OCI-LY3 (cell line): ENCODE measurements around the gene VAC14.

ENCODE experiments used
- H2AFZ ChIP-seq: fragments of 200-600, 300-600 bp; shearing (Covaris generic); 2 replicates; pipeline ENCODE4 v1.6.0; 2014; ENCODE audit warnings: antibody characterized with exemption, low read depth, low read length
- H3K27ac ChIP-seq: fragments of 200-600, 300-600 bp; sonication (generic); 2 replicates; pipeline ENCODE4 v1.5.1; 2014; ENCODE audit warnings: mild to moderate bottlenecking, low read length, moderate library complexity, mixed read lengths
- H3K27me3 ChIP-seq: fragments of 200-600, 300-600 bp; sonication (generic); 2 replicates; pipeline ENCODE4 v1.6.1; 2014; ENCODE audit warnings: low read depth, low read length, mixed read lengths
- H3K36me3 ChIP-seq: fragments of 200-600, 300-600 bp; sonication (generic); replicated peaks from 2 replicates; pipeline ENCODE3; 2014; ENCODE audit warnings: low read depth, low read length, mixed read lengths
- H3K4me1 ChIP-seq: fragments of 300-600, 200-600 bp; sonication (generic); 2 replicates; pipeline ENCODE4 v1.6.1; 2014; ENCODE audit warnings: low read length, mixed read lengths
- H3K4me2 ChIP-seq: fragments of 200-600, 300-600 bp; sonication (generic); 2 replicates; pipeline ENCODE4 v1.6.1; 2014; ENCODE audit warnings: low read length, mixed read lengths
- H3K4me3 ChIP-seq: fragments of 300-600, 200-600 bp; sonication (generic); 2 replicates; pipeline ENCODE4 v1.5.1; 2014; ENCODE audit warnings: antibody characterized with exemption, mild to moderate bottlenecking, low read length, moderate library complexity
- H3K79me2 ChIP-seq: fragments of 300-600, 200-600 bp; shearing (Covaris generic); 2 replicates; pipeline ENCODE4 v1.6.1; 2014; ENCODE audit warnings: mild to moderate bottlenecking, low read length, mixed read lengths
- H3K9ac ChIP-seq: fragments of 300-600, 200-600 bp; shearing (Covaris generic); 2 replicates; pipeline ENCODE4 v1.6.0; 2014; ENCODE audit warnings: mild to moderate bottlenecking, low read length, moderate library complexity
- H3K9me3 ChIP-seq: fragments of 200-600, 300-600 bp; shearing (Covaris generic); 2 replicates; pipeline ENCODE4 v1.6.1; 2014; ENCODE audit warnings: low read length, mixed read lengths; ENCODE audit not compliant: insufficient read depth
- H4K20me1 ChIP-seq: fragments of 200-600, 300-600 bp; sonication (generic); 2 replicates; pipeline ENCODE4 v1.6.1; 2016; ENCODE audit warnings: low read length, mixed read lengths; ENCODE audit not compliant: insufficient read depth
- EZH2phosphoT487 ChIP-seq: fragments of 200-600 bp; shearing (Covaris generic); IDR thresholded peaks from 2 replicates; pipeline ENCODE4 v1.6.1; 2018; ENCODE audit warnings: antibody characterized with exemption, mixed run types, low read depth
- TF ChIP-seq, protein P1 (sequence below): fragments of 200-600, 300-600 bp; sonication (generic); IDR thresholded peaks from 2 replicates; pipeline ENCODE4 v1.5.1; 2014; ENCODE audit warnings: antibody characterized with exemption, low read length, low read depth

VAC14 gene

GRCh38 chr16:70779361-70779760 is 21.6 kb downstream of the VAC14 start:
- Histone ChIP-seq H3K9ac (no peak overlapping the region), H3K4me2 (no peak overlapping the region), H3K27me3 (no peaks in the 10 kb centered on the region), H3K79me2 (no peaks in the 10 kb centered on the region), H3K27ac (no peak overlapping the region), H2AFZ (no peak overlapping the region), H3K4me1 (no peaks in the 10 kb centered on the region), H3K4me3 (no peak overlapping the region), H4K20me1 (no peaks in the 10 kb centered on the region), H3K9me3 (no peaks in the 10 kb centered on the region), H3K36me3 (peaks cover 44% of the 10 kb centered on the region)
- TF ChIP-seq, protein P1, sequence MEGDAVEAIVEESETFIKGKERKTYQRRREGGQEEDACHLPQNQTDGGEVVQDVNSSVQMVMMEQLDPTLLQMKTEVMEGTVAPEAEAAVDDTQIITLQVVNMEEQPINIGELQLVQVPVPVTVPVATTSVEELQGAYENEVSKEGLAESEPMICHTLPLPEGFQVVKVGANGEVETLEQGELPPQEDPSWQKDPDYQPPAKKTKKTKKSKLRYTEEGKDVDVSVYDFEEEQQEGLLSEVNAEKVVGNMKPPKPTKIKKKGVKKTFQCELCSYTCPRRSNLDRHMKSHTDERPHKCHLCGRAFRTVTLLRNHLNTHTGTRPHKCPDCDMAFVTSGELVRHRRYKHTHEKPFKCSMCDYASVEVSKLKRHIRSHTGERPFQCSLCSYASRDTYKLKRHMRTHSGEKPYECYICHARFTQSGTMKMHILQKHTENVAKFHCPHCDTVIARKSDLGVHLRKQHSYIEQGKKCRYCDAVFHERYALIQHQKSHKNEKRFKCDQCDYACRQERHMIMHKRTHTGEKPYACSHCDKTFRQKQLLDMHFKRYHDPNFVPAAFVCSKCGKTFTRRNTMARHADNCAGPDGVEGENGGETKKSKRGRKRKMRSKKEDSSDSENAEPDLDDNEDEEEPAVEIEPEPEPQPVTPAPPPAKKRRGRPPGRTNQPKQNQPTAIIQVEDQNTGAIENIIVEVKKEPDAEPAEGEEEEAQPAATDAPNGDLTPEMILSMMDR: no peak
- no peak for TF ChIP-seq EZH2phosphoT487

DNA sequence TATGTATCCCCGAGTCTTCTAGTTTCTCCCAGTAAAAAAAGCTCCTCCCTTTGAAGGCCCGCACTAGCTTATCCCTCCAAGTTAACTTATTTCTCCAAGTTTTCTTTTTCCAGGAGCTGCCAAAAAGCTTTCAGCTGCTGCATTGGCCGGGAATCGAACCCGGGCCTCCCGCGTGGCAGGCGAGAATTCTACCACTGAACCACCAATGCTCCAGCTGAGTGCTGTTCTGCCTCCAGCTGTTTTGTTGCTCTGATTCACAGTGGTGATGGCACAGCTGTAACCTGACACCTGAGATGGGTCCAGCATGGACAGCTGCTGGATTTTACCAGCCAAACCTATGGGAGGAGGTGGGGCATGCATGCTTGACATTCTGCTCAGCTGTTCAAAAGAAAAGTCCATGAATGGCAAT is 22.1 kb downstream of the VAC14 start:
- Histone ChIP-seq H3K4me1 (no peaks in the 10 kb centered on the region), H3K9ac (no peak overlapping the region), H3K79me2 (no peaks in the 10 kb centered on the region), H3K4me3 (no peak overlapping the region), H3K4me2 (no peak overlapping the region), H3K27me3 (no peaks in the 10 kb centered on the region), H3K27ac (no peak overlapping the region), H3K9me3 (no peaks in the 10 kb centered on the region), H2AFZ (no peak overlapping the region), H4K20me1 (no peaks in the 10 kb centered on the region), H3K36me3 (peaks cover 43% of the 10 kb centered on the region)
- TF ChIP-seq, protein P1: no peak
- no peak for TF ChIP-seq EZH2phosphoT487

- Histone ChIP-seq H3K9ac (no peak overlapping the region), H3K79me2 (no peaks in the 10 kb centered on the region), H3K36me3 (peaks cover 34% of the 10 kb centered on the region), H3K4me2 (no peak overlapping the region), H3K9me3 (no peaks in the 10 kb centered on the region), H4K20me1 (no peaks in the 10 kb centered on the region), H3K4me3 (no peak overlapping the region), H3K27me3 (no peaks in the 10 kb centered on the region), H3K27ac (no peak overlapping the region), H2AFZ (no peak overlapping the region), H3K4me1 (no peaks in the 10 kb centered on the region)
- no peak for TF ChIP-seq EZH2phosphoT487
- TF ChIP-seq, protein P1: no peak
Observed at GRCh38 chr16:70777973-70778406, 23.0 kb downstream of the VAC14 start.

- H3K4me3 ChIP-seq: no peak overlapping the region
- H3K4me2 ChIP-seq: no peak overlapping the region
- TF ChIP-seq EZH2phosphoT487: no peak
- TF ChIP-seq, protein P1: no peak
- H3K9me3 ChIP-seq: no peaks in the 10 kb centered on the region
- H4K20me1 ChIP-seq: no peaks in the 10 kb centered on the region
- H2AFZ ChIP-seq: no peak overlapping the region
- H3K9ac ChIP-seq: no peak overlapping the region
- H3K36me3 ChIP-seq: peaks cover 29% of the 10 kb centered on the region
- H3K27me3 ChIP-seq: no peaks in the 10 kb centered on the region
- H3K4me1 ChIP-seq: no peaks in the 10 kb centered on the region
- no peaks in the 10 kb centered on the region for H3K79me2 ChIP-seq
- no peak overlapping the region for H3K27ac ChIP-seq
Observed at GRCh38 chr16:70777496-70777895, 23.5 kb downstream of the VAC14 start.
